ENCODE data around the gene TEF.
"Not testable (repeated sequence)": the region's sequence is repeated elsewhere in the genome, so short reads cannot be mapped to it uniquely, and the experiment has no call there.

TEF gene

DNA sequence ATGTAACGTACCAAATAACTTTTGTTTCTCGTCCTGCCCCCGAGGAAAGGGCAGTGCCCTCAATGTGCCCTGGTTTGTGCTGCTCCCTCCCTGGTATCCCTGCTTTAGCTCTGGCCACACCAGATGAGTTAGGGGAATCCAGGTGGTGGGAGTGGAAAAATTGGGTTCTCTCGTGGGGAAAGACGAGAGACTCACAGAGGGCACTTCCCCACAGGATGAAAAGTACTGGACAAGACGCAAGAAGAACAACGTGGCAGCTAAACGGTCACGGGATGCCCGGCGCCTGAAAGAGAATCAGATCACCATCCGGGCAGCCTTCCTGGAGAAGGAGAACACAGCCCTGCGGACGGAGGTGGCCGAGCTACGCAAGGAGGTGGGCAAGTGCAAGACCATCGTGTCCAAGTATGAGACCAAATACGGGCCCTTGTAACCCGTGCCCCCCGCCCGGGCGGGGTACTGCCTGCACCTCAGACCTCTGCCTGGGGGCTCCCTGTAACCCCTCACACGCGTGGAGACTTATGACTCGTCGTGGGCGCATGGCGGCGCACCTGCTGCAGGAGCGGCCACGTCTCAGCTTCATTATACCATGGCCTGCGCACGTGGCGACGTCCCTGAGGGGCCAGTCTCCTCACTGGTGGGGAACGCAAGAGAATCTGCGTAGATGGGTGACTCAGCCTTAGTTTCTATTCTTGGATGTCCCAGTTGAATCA lies 13.9 kb downstream of the TEF start:
- no peak overlapping the region for H3K4me3 ChIP-seq (replicated peaks; ENCODE audit: low read depth, low read length)
- TF ChIP-seq, protein P1, sequence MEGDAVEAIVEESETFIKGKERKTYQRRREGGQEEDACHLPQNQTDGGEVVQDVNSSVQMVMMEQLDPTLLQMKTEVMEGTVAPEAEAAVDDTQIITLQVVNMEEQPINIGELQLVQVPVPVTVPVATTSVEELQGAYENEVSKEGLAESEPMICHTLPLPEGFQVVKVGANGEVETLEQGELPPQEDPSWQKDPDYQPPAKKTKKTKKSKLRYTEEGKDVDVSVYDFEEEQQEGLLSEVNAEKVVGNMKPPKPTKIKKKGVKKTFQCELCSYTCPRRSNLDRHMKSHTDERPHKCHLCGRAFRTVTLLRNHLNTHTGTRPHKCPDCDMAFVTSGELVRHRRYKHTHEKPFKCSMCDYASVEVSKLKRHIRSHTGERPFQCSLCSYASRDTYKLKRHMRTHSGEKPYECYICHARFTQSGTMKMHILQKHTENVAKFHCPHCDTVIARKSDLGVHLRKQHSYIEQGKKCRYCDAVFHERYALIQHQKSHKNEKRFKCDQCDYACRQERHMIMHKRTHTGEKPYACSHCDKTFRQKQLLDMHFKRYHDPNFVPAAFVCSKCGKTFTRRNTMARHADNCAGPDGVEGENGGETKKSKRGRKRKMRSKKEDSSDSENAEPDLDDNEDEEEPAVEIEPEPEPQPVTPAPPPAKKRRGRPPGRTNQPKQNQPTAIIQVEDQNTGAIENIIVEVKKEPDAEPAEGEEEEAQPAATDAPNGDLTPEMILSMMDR (IDR thresholded peaks at IDR 0.05; ENCODE audit: low read length, missing control alignments), result no peak
- no peak for DNase-seq (ENCODE audit: low read depth)

GRCh38 chr22:41397143-41397811 lies 15.5 kb downstream of the TEF start:
- TF ChIP-seq, protein P1 (IDR thresholded peaks at IDR 0.05; ENCODE audit: low read length, missing control alignments), result no peak
- DNase-seq (ENCODE audit: low read depth), result no peak
- no peak overlapping the region for H3K4me3 ChIP-seq (replicated peaks; ENCODE audit: low read depth, low read length)

- H3K4me3 ChIP-seq (replicated peaks; ENCODE audit: low read depth, low read length), result no peak overlapping the region
- no peak for DNase-seq (ENCODE audit: low read depth)
- TF ChIP-seq, protein P1 (IDR thresholded peaks at IDR 0.05; ENCODE audit: low read length, missing control alignments), result no peak
These were observed 17.2 kb downstream of the TEF start for GRCh38 chr22:41398921-41399320.

DNA sequence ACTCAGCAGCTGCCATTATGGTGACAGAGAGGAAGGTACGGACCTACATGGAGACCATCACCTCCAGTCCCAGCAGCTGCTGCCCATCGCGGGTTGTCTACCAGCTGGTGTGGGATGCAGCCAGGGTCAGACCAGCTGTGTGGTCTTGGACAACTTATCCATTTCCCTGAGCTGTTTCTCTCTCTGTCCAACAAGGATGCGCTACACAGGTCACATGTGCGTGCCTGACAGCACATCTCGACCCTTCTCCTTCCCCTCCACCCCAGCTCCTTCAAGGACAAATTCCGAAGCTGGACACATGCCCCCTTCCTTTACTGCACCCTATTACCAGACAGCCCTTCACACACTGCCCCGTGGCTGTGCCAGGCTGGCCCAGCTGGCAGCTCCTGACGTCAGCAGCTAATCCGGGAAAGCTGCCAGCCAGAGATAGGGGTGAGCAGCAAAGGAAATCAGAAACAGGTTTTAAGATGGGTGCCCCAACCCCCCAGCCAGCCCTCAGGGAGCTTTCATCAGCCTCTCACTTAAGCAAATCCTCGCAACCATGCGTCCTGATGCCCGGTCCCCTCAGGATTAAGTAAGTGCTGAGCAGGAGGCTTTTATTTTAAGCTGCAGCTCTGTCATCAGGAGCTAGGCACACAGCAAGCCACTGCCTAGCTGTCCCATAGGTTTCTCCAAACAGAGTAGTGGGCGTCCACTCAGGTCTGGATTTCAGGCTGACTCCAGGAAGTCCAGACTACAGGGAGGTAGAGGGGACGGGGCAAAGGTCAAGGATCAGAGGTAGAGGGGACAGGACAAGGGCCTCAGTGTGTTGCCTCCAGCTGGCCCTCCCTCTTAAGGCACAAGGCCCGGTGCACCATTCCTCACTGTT lies 20.3 kb downstream of the TEF start:
- peak; percentile 66 for DNase-seq (ENCODE audit: low read depth)
- TF ChIP-seq, protein P1 (IDR thresholded peaks at IDR 0.05; ENCODE audit: low read length, missing control alignments), result no peak
- H3K4me3 ChIP-seq (replicated peaks; ENCODE audit: low read depth, low read length), result no peak overlapping the region

DNA sequence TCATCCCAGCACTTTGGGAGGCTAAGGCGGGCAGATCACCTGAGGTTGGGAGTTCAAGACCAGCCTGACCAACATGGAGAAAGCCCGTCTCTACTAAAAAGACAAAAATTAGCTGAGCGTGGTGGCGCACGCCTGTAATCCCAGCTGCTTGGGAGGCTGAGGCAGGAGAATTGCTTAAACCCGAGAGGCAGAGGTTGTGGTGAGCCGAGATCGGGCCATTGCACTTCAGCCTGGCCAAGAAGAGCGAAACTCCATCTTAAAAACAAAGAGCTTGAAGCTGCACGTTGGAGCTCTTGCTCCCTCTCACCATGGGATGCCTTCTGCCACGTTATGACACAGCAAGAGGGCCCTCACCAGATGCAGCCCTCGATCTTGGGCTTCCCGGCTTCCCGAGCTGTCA lies 21.1 kb downstream of the TEF start:
- H3K4me3 ChIP-seq (replicated peaks; ENCODE audit: low read depth, low read length); DNase-seq (ENCODE audit: low read depth): not testable (repeated sequence)

- TF ChIP-seq, protein P1 (IDR thresholded peaks at IDR 0.05; ENCODE audit: low read length, missing control alignments), result peak; percentile 97
- no peak overlapping the region for H3K4me3 ChIP-seq (replicated peaks; ENCODE audit: low read depth, low read length)
- DNase-seq (ENCODE audit: low read depth), result peak; percentile 88
These were observed 22.0 kb downstream of the TEF start for GRCh38 chr22:41403532-41404318.
